GM21825 (cell line): ENCODE measurements around the gene COL16A1.

ENCODE experiments used
- ATAC-seq: cut with Tn5 transposase; IDR thresholded peaks from one replicate; pipeline ENCODE4 v1.9.1; 2021; ENCODE audit warnings: mild to moderate bottlenecking, moderate library complexity; ENCODE audit not compliant: unreplicated experiment

COL16A1 gene

GRCh38 chr1:31627930-31628559 is 75.8 kb downstream of the COL16A1 start:
- no peak for ATAC-seq

GRCh38 chr1:31627301-31627929 is 76.4 kb downstream of the COL16A1 start:
- no peak for ATAC-seq

DNA sequence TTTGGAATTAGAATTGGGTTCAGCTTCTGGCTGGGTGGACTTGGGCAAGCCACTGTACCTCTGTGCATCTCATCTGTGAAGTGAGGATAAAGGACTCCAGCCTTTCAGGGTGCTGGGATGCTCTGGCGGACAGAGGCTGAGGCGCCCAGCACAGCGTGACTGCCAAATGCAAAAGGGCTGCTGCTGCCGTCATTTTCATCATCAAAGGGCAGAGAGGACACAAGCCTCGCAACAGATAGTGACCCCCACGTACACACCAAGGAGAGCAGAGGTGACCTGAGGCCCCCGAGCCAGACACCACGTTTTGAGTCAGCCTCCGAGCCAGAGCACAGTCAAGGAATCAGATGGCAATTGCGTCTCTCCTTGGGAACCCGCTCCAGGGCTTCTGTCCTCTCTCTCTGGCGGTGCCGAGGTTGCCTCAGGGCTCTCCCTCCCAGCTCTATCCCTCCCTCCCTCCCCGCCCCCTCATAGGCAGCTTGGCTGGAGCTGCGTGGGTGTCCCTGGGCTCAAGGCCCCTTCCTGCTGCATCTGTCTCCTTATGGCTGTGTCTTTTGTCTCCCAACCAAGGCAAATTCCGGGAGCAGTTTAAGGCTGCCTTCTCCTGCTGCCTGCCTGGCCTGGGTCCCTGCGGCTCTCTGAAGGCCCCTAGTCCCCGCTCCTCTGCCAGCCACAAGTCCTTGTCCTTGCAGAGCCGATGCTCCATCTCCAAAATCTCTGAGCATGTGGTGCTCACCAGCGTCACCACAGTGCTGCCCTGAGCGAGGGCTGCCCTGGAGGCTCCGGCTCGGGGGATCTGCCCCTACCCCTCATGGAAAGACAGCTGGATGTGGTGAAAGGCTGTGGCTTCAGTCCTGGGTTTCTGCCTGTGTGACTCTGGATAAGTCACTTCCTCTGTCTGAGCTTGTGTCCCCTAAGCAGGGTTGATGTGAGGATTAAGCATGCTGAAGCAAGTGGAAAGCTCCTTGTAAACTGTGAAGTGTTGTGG is 77.3 kb downstream of the COL16A1 start:
- no peak for ATAC-seq

- ATAC-seq, result no peak
Observed at GRCh38 chr1:31625561-31626222, 78.1 kb downstream of the COL16A1 start.

GRCh38 chr1:31624731-31625514 is 78.9 kb downstream of the COL16A1 start:
- ATAC-seq, result no peak

DNA sequence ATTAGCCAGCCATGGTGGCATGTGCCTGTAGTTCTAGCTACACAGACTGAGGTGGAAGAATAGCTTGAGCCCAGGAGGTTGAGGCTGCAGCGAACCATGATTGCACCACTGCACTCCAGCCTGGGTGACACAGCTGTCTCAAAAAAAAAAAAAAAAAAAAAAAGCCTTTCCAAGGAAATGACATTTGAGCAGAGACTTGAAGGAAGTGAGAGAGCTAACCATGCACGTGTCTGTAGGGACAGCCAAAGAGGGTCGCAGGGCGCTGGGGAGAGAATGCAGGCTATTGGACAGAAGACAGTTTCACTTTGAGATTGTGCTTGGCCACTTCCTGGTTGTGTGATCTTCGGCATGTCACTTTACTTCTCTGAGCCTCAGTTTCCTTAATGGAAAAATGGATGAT is 79.5 kb downstream of the COL16A1 start:
- ATAC-seq, result no peak

GRCh38 chr1:31623365-31623764 is 80.5 kb downstream of the COL16A1 start:
- no peak for ATAC-seq

DNA sequence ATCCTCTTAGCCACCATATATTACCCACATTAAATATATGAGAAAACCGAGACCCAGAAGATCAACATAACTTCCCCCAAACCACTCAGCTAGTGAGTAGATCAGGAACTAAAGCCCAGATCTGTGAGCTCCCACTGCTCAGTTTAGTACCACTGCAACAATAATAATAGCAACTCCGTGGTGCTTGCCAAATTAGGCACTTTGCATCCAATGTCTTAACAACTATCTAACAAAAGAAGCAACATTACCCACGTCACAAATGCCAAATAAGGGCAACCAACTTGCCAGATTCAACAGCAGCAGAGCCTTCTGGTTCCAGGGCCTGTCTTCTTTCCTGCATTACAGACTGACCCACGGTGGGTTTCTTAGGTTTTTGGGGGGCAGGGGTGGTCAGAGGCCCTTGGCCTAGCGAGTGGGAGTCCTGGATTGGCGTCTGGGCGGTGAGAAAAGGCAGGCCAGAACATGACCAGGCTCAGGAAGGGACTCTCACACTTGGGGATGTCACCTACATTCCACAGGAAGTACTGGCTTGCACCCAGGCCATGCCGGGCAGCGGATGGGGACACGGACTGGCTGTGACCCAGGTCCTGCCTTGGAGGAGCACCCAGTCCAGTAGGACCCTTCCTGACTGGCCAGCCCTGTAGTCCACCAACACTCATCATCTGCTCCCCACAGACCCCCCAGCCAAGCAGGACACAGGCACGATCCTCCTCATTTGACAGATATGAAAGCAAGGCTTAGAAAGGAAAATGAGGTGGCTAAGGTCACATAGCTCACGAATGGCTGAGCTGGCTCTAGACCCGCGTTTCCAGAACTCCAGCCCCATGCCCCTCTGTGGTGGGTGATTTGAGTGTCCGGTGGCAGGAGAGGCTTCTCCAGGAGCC is 81.7 kb downstream of the COL16A1 start:
- no peak for ATAC-seq

DNA sequence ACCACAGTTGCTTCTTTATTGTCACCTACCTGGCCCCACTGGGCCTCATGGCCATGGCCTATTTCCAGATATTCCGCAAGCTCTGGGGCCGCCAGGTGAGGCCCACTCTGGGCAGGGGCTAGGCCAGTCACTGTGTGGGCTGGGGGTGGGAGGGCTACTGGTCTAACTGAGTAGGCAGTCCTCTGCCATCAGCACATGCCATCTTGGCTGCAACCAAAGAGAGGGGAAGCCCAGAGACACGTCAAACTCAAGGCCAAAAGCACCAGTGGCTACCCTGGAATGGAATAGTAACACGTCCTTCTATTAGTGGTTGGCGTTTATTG is 82.4 kb downstream of the COL16A1 start:
- no peak for ATAC-seq

GRCh38 chr1:31620631-31621497 is 83.0 kb downstream of the COL16A1 start:
- ATAC-seq, result no peak

- no peak for ATAC-seq
Observed at GRCh38 chr1:31618916-31619846, 84.6 kb downstream of the COL16A1 start.

DNA sequence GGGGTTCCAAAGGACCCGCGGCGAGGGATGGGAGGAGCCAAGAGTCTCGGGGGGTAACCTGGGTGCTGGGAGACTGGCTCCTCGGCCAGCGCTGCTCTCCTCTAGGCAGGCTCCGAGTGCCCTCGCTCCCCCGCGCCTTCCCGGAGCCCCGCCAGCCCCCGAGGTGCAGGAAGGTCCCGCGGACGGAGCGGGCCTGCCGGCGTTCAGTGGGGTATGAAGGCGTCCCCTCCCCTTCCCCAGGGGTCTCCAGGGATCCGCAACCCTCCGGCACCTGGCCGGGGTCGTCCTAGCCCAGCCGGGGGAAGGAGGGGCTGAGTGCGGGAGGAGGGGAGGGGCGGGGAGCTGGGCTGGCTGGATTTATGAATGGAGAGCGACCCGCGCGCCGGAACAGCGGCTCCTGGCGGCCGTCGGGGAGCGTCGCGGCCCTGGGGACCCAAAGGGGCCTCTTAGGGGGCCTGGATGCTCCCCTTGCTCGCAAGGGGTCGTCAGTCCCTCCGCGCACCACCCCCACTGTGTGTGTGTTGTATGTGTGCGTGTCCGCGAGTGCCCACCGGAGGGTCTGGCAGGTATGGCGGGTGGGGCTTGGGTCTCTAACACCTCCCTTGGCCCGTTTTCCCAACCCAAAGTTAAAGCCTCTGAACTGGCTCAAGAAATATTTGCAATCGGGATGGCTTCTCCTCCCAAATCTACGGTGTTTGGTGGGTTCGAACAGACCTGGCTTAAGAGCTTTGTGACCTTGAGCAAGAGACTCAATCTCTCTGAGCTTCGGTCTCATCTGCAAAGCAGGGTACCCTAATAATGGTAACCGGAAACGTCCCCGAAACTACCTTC is 85.7 kb downstream of the COL16A1 start:
- no peak for ATAC-seq

DNA sequence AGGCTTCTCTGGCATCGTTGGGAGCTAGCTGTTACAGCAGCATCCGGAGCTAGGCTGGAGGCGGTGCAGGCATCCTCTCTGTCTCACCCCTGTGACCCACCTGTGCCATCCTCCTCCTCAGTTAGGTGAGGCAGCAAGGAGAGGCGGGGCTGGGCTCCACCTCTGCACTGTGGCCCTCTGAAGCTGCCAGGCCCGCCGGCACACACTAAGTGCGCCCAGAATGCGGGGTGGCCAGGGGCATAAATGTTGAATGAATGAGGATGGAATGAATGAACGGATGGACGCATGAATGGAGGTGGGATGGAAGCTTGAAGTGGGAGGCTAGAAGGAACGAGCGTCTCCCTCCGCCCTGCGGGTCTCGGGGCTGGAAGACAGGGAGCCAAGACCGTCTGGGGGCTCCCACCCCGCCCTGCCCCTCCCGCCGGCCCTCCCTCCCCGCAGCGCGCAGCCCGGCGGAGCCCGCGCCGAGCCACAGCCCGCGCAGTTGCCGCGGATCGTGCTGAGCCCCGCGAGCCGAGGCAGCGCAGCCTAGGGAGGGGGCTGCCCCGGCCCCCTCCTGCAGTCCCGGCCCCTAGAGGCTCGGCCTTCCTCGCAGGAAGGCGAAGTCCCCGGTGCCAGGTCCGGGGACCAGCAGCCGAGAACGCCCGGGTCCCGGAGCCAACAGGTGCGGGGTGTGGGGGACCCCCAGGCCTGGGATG is 86.5 kb downstream of the COL16A1 start, which contains the start of gene HCRTR1:
TSS of gene HCRTR1 (plus strand) at position 472 of the 698 bp plus-strand sequence. CDS start 1,504 bp downstream, outside the sequence.
- no peak for ATAC-seq

- ATAC-seq, result no peak
Observed at GRCh38 chr1:31615939-31616338, 87.9 kb downstream of the COL16A1 start.

GRCh38 chr1:31615414-31615813 is 88.4 kb downstream of the COL16A1 start:
- no peak for ATAC-seq
